NCI-H2107 (cell line): Measurements from ENCODE around the gene CNTN5.

Experiments used
- DNase-seq: peaks from one replicate; lab custom pipeline; 2025; lab: John Stamatoyannopoulos, UW

Gene CNTN5

DNA sequence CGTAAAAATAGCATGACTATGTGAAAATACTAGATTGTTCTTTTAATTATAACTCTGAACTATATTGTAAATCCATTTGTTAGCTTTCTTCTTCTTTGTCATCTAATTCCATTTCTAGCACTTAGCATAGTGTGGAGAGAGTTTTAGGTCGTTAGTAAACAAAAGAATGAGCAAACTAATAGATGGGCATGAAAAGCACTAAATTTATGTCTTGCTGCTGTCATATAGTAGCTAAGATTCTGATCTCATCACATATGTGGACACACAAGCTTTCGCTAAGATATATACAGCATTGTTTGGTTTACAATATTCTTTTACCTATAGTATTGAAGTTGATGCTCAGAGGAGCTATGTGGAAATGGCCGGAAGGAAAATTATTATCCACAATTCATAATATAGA lies 370.5 kb downstream of the CNTN5 start:
- DNase-seq: no peak

DNA sequence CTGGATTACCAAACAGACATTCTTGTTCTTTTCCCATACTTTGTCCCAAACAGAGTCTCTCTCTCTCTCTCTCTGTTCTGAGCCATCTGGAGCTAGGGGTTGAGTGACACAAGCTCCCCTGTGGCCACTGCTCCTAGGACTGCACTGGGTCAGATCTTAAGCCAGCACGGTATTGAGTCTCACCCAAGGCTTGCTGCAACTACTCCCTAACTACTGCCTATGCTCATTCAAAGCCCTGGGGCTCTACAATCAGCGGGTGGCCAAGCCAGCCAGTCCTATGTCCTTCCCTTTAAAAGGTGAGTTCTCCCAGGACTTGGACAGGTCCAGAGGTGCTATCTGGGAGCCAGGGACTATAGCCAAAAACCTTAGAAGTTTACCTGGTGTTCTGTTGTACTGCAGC lies 385.6 kb downstream of the CNTN5 start:
- DNase-seq: no peak

DNA sequence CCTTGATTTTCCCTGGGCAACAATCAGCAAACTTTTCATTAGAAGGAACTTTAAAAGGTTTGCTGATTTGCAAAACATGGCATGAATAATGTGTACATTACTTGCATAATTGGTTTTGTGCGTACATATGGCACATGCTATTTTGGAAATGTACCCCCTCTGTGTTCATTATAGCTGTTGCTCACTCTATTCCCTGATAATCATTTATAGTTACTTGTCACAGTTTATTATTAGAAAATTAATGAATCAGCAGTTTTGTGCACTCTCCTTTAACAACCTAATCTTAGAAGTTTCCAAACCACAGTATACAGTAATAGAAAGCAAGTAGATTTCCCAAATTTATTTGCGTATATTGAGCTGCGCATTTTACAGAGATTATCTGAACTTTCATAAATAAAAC lies 389.9 kb downstream of the CNTN5 start:
- DNase-seq: no peak

DNA sequence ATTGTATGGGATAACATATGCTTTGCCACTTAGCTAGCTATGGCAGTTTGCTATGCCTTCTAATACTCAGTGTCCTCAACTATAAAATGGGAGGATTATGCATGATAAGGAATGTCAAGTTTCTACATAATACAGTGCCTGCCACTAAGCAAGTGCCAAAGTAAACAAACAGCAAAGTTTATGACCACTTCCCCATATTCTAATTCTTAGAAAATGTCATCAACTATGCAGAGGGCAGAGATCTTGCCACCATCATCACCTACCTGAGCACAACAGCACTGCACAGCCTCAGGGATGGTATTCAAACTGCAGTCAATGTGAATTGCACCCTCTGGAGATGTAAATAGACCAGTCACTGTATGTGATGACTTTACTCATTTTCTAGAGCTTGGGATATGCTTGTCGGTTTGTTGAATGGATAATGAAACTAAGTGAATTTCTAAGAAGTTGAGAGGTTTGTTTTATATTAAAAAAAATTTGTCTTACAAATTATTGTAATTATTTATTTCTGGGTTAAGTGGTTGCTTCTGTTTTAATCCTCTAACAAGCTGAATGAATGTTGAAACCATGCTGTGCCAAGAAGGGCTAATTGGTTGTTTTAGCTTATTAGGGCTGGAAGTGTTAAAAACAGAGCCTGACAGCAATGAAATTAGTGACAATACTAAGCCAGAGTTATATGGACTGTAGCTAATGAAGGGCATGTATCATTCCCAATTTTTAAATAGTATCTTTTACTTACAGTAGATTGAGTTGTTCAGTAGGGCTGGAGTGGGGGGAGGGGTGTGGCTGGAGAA lies 398.4 kb downstream of the CNTN5 start:
- no peak for DNase-seq

DNA sequence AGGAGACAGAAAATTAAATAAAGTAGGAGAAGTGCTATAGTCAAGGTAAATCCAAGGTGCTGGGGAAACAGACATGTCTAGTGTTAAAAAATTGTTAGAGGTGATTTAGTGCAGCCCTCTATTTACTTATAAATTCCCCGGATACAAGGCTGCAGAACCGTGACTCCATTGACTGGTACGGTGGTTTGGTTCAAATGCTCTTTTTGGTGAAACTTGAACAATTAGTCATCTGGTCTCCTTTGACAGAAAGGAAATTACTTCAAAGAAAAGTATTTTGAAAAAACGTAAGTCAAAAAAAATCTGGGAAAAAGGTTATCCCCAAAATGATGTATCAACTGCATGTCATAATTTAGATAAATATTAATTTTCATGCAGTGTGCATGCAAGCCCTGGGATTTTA lies 399.2 kb downstream of the CNTN5 start:
- no peak for DNase-seq

DNA sequence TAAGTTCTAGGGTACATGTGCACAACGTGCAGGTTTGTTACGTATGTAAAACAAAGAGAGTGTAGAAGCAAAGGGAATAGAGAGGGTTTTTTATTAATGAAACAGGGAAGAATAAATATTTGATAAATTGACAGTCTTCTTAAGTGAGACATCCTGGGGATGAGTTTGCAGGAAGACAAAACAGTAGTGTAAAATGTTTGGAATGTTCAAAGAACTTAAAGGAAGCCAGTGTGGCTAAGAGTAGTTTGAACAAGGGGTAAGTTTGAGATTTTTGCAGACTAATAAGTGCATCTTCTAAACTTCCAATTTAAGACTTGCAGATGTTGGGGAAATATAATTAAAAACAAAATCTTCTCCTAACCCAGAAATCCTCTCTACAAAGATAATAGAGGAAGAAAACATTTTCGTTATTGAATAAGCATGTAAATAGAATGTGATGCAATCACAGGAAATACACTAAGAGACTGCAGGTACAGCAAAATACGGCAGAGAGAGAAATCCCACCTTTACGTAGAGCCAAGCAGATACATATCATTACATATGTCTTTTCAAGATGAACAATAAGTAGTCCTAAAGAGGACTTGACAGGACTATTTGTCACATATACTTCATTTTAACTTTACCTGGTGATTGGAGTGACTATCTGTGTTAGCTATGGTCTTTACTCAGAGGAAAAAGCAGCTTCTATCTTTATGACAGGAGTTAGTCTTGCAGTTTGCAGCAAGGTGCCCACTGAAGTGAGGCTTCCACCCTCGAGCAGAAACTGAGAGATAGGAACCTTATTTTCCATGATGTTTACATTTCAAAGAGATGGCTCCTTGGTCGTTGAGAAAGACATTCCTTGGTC lies 402.1 kb downstream of the CNTN5 start:
- no peak for DNase-seq

DNA sequence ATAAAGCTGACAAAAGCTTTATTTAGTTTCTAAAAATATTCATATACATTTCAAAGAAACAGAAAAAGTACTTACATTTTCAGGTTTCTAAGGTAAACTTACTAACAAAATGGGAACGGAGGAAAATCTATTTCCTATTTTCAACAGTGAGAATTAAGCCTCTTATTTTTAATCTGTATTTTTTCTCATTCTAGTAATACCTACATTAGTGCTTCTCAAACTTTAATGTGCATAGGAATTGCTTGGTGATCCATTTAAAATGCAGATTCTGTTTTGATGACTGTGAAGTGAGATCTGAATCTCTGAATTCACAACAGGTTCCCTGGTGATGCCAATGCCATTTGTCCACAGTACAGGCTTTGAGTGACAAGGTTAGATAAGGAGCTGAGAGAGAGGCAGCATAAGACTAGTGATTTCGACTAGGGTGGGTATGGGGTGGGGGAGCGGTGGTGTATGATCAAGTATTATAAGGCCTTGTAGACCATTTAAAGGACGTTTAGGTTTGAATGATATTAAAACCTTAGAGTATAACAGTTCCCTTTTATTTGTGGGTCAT lies 402.8 kb downstream of the CNTN5 start:
- DNase-seq: no peak

DNA sequence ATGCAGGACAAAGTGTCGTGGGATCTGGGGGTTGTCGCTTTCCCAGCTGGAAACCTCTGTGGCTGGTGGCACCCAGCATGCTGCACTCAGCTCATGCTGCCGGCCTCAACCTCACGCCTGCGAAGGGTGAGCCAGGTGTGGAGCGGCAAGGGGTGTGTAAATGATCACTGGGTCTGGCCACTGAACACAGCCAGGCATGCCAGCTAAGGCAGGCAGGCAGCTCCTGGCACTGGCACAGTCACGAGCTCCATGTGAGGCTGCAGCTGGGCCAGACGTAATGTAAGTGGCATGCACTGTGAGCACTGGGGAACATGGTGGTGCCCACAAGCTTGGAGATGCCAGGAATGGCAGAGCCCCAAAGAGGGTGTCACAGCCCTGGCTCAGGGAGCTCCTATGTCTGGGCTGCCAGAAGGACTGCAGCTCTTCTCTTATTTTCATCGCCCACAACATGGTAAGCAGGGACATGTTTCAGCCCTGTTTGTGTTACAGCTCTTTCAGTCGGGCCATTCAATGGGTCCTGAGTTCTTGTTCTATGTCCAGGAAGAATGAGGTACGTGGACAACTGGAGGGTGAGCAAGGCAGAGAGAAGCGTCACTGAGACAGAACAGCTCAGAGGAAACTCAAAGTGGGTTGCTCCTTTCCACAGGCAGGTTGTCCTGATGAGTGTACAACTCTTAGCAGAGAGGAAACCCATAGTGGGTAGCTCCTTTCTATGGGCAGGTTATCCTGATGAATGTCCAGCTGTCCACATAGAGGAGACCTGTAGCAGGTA lies 403.8 kb downstream of the CNTN5 start:
- no peak for DNase-seq

DNA sequence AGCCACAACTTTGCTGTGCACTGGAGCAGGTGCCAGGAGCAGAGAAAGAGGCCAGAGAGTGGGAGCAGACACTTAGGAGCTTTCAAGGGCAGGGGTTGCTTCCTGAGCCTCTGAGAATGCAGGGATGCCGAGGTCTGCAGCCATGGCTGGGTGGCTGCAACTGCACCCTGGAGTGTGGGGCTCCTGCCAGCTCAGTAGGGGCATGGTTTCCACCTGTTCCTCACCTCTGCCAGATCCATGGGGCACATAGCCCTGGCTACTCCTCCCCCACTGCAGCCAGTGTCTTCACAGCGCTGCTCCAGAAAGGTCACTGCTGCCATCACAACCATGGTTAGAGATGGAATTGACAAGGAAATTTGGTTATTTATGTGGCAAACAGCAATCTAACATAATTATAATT lies 404.8 kb downstream of the CNTN5 start:
- DNase-seq: no peak

DNA sequence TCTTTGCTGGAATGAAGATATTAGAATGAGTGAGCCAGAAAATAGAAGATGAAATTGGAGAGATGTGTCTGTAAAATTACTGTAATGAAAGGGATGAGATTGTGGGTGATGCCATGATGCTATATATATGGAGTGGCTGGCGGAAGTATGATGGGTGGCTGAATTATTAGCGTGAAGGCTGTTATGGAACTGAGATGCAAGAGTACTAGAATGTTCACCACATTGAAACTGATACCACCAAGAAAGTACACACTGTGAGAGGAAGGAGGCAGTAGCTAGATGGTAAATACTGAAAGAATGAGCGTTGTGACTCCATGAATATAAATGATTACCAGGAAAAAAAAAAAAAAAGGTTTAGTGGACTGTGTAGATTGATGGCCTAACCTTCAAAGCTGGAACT lies 411.9 kb downstream of the CNTN5 start:
- DNase-seq: no peak

DNA sequence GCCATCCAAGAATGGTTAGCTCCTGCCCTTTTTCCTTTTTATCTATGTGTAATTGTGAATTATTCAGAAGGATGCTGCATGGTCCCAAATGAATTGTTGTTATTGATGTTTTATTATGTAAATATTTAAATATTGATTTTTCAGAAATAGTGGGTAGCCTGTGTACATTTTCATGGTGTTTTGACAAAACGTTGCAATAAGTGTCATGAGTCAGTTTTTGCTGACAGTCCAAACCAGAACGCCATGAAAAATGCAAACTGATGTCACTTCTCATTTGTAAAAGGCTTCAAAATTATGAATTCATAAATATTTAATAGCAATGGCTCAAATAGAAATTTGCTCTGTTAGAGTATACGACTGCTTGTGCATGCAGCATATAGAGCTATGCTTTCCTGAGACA lies 422.5 kb downstream of the CNTN5 start:
- no peak for DNase-seq

DNA sequence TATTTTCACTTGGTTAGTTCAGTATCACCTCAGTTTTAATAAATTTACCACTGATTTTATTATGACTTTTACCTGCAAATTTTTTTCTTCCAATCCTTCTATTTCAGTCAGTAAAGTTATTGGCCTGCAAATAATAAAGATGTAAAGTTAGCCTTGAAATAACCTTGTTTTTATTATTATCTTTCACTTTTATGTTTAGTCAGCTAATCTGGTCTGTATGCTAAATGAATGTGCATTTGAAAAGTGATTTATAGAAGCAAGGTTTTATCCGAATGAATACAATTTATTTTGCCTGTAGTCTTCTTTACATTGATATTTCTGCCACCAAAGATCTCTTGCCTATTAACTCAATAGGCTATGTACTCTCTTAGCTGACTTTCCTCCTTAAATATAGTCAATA lies 425.7 kb downstream of the CNTN5 start:
- DNase-seq: no peak

DNA sequence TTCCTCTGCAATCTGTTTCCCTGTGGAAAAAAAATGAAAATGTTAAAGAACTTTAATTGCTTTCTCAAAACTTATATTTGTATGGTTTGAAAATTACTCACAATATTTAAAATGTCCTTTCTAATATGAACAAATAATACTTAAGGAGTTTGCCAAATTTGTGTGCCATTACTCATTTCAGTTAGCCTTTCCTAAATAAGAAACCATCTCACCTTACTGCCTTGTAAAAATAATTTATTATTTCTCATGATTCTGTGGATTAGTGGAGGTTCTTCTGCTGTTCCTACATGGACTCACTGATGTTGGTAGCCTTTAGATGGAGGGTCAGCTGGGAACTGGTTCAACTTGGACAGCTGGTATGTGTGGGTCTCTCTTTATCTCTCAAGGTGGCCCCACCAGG lies 428.6 kb downstream of the CNTN5 start:
- DNase-seq: no peak

DNA sequence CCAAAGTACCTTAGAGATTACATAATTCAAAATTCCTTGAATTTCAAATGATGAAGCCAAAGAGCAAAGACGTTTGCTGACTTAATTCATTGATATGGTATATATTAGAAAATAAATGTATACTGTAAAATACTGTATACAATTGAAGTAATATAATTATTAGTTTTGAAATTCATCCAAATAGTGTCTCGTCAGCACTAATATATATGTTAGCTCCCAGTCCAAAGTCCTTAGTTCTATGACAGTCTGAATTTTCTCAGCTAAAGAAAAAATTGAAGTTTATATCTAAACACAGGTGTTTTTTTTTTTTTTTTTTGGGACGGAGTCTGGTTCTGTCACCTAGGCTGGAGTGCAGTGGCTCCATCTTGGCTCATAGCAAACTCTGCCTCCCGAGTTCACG lies 431.3 kb downstream of the CNTN5 start:
- DNase-seq: no peak

DNA sequence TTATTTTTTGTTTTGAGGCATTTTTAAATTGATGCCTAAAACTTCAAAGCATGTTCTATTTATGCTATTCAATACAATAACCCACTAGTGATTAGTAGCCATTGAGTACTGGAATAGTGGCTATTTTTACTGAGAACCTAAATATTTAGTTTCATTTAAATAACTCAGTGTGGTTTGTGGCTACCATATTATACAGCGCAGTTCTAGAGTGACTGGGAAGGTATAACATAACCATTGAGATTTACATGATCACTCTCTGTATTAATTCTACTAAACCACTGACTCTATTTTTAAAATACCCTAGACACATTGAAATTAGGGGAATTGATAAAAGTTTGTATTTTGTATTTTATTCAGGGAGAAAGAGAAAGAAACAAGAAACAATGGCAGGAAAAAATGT lies 441.2 kb downstream of the CNTN5 start:
- no peak for DNase-seq

DNA sequence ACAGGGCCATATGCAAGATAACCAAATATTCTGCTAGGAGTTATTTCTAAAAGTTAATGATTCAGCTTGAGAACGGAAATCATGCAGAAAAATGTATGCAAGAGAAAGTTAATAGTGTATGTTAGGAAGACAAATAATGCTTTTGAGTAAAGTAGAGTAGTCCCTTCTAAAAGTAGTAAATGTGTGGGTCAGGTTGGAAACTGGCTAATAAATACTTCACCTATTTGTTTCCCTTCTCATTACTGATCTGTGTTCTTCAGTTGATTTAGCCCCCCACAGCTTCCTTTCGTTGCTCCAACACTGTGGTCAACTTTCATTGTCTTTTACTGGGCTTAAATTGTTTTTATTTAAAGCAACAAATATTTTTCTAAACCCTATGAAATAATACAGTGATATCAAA lies 444.2 kb downstream of the CNTN5 start:
- no peak for DNase-seq

DNA sequence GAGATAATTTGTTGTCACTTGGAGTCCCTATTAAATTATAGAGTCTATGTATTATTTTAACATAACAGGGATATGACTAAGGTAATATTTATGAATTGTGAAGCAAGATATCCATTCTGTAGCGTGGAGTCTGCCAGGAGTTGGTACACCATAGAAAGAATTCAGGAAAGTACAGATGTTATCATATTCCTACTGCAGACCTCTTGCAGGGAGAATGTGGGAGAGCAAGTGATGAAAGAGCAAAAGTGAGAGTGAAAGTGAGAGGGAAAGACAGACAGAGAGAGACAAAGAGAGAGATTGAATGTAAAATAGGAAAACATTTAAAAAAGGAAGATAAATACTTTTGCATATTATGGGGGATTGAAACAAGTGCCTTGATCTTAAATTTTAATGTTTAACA lies 468.8 kb downstream of the CNTN5 start:
- DNase-seq: no peak

DNA sequence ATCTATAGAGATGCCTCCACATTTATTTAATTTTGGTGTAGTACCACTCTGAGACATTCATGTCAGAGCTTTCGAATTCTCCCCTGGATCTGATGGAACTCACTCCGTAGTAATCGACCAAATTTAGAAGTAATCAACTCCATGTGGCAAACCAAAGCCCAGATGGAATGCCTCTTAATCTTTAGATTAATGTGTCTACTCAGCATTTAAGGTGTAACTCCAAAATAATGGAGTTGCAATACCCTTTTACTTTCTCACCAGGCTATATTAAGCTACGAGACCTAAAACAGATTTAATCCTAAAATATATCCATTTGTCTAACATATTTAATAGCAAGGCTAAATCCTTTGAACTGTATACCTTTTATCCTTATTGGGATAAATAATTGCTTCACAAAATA lies 473.3 kb downstream of the CNTN5 start:
- no peak for DNase-seq

DNA sequence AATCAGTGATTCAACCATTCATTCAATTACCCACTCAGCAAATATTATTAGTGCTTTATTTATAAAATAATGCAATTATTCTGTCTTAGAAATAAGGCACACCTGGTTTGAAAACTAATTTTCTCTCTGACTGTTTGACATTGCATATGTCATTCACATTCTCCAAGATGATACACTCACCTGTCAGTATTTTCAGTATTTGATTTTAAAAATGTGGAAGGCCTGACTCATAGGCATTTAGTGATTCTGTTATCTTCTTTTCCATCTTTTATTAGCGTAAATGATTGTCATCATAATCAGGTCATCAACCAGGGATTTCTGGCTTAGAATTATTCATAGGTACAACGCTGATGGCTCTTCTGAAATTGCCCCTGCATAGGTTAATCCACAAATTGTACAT lies 480.9 kb downstream of the CNTN5 start:
- no peak for DNase-seq

DNA sequence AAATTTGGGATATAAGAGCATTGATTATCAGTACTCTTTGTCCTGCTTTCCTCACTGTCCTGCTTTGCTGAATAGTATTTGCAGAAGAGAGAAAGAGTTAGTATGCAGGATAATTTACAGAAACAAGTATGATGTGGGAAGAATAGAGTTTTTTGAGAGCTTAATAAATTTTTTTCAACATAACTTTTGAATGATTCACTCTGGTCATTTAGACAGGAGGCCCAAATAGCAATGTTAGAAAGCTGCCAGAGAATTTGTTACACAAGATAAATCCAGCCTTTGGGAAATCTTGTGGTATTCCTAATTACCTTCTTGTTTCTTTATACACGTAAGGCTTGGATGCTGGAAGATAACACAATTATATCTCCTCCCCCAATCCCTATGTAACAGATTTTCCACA lies 484.6 kb downstream of the CNTN5 start:
- DNase-seq: no peak

DNA sequence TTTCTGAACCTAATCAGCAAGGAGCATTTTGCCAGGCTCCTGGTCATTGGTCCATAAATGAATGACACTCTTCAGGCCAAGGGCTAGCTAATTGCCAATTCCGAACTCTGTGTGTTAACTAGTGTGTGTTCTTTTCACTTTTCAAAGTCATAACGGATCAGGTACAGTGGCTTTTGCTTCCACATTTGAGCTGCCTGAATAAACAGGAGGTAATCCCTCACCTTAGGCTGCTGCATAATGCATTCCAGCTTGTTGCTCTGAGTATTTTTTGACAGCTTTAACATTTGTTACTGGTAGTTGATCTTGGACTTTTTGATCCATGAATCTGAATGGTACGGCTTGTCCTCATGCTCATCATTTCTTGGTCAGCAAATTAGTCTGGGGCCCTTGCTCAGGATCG lies 485.1 kb downstream of the CNTN5 start:
- no peak for DNase-seq

DNA sequence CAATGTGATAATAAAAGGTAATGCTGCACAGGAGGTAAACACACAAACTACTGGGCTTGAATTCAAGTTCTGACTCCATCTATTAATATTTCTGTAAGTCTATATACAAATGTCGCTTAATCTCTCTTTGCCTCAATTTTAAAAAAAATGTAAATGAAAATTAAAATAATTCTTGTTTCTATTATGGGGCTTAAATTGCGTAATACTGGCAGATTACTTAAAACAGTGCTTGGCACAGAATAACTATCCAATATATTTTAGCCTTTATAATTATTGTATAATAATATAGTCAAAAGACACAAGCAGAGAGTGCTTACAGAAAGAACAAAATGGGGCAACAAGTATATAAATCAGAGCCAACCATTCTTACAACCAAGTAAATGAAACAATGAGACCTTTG lies 489.1 kb downstream of the CNTN5 start:
- no peak for DNase-seq

DNA sequence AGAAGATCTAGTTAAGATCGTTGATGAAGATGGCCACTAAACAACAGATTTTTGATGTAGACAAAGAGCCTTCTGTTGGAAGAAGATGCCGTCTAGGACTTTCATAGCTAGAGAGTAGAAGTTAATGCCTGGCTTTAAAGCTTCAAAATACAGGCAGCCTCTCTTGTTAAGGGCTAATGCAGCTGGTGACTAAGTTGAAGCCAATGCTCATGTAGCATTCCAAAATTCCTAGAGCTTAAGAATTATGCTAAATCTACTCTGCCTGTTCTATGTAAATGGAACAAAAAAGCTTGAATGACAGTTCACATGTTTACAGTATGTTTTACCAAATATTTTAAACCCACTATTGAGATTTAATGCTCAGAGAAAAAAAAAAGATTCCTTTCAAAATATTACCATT lies 492.6 kb downstream of the CNTN5 start:
- no peak for DNase-seq
